IPS-18c (cell line): ENCODE results near the gene ACSS1.
A peak's percentile ranks its signal among the peaks of the same experiment; 100 is the strongest.

Source experiments
- H3K4me3 ChIP-seq: 2 replicates; pipeline ENCODE4 v1.7.0; 2013; ENCODE audit warnings: low read depth, mild to moderate bottlenecking, low read length, moderate library complexity; ENCODE audit not compliant: insufficient read depth
- H3K9me3 ChIP-seq: one replicate; pipeline ENCODE4 v1.6.1; 2013; ENCODE audit warnings: mild to moderate bottlenecking, low read length, moderate library complexity; ENCODE audit not compliant: control insufficient read depth, insufficient read depth

Gene ACSS1

DNA sequence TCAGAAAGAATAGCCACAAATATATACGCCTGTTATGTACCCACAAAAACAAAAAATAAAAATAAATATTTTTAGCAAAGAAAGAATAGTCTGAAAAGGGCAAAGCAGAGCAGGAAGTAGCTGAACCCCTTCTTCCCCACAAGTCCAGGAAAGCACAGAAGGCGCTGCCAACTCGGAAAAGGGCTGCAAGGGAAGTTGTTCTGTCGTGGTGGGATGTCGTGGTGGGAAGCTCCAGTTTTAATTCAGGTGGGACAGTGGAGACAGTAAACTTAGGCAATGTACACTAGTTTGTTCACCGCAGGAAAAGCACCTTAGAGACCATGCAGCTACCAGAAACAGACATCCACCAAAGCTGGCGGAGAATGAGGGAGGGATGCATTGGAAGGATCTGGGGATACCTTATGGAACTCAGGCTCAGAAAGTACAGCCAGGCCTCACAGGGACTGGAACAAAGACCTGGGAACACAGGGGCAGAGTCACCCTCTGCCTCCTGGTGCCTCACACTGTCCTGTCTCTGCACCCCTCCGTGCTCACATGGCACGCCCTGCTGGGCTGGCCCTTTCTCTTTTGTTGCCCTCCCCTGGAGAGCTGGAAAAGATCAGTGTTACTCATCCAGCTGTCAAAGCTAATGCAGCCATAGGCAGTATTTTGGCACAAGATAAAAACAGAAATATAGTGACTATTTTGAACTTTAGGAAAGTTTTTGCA is 62.0 kb downstream of the ACSS1 start:
- H3K4me3 ChIP-seq = no peak overlapping the region

DNA sequence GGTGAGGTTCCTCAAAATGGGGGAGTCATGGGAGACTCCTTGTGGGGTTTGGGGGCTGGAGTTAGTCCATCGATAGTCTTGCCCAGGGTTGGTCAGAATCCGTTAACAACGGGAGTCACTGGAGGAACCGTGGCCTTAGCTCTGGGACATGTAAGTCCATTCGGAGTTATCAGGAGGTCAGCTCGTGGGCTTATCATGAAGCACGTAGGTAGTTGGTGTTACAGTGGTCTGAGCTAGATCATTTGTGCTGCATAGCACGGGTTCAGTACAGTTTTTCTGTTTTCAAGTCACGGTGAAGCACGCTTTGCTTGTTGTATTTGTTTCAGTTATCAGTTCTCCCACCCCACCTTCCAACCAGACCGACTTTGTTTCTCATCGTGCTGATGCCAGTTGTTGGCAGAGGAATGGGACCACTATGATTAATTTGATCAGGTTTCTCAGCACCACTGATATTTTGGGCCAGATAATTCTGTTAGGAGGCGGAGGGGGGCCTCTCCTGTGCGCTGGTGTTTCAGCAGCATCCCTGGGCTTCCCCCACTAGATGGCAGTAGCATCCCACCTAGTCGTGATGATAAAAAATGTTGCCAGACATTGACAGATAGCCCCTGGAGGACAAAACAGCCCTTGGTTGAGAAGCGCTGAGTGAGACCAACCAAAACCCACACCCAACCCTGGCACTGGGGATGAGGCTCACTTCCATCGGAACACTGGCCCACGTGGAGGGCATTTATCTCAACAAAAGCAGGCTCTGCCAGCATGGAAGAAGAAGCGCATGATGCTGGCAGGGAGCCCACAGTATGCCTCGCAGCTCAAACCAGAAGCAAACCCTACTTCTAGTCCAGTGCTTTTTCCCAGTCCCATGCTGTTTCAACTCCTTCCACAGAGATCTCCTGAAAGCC is 63.2 kb downstream of the ACSS1 start:
- no peak overlapping the region for H3K4me3 ChIP-seq
- no peaks in the 10 kb centered on the region for H3K9me3 ChIP-seq

More for the DNA sequence above, 62.0 kb downstream of the ACSS1 start:
- no peaks in the 10 kb centered on the region for H3K9me3 ChIP-seq

DNA sequence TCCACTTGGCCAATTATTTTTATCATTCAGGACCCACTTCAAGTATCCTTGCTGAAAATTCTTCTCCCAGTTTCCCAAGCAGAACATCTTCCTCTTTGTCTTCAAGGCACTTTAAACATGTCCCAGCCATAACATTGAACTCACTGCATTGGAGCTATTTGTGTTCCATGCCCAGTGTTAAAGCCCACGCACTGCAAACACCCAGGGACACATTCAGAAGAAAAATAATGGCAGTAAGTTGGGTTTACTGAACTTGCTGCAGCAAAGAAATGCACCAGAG is 63.8 kb downstream of the ACSS1 start:
- no peak overlapping the region for H3K4me3 ChIP-seq
- no peaks in the 10 kb centered on the region for H3K9me3 ChIP-seq

DNA sequence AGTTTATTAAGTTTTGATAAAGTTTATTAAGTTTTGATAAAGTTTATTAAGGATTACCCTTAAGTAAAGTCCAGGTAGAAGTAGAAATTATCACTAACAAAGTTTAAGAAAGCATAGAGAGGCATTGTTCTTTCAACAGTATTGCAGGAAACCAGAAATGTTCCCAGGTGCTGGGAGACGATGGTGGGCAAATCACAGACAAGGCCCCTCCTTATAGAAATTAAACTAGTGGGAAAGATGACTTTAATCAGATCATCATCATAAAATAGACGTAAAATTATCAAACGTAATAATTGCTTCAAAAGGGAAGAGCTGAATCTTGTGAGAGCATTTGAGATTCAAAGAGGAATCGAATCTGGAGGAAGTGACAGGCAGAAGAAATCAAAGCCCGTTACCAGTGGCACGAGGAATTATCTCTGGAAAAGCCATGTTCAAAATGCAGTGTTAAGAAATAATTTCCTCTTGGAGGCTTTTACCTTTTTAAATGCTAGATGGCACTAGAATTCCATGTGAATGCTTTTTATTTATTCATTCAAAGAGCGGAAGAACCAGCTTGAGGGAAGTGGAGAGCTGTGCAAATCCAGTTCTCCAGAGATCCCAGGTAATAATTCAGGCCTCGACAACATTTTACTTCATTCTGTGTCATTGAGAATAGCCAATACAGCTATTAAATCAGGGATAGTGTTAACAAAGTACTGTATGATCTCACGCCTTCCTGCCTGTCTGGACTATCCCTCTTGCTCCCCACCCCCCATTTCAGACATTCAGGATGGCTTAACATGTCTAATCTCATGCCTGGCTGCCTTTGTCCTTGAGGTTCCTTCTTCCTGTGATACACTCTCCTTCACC is 64.4 kb downstream of the ACSS1 start:
- H3K4me3 ChIP-seq = peak overlapping the region; percentile 95; the same call in 1 of the 2 replicates
- H3K9me3 ChIP-seq = no peaks in the 10 kb centered on the region

DNA sequence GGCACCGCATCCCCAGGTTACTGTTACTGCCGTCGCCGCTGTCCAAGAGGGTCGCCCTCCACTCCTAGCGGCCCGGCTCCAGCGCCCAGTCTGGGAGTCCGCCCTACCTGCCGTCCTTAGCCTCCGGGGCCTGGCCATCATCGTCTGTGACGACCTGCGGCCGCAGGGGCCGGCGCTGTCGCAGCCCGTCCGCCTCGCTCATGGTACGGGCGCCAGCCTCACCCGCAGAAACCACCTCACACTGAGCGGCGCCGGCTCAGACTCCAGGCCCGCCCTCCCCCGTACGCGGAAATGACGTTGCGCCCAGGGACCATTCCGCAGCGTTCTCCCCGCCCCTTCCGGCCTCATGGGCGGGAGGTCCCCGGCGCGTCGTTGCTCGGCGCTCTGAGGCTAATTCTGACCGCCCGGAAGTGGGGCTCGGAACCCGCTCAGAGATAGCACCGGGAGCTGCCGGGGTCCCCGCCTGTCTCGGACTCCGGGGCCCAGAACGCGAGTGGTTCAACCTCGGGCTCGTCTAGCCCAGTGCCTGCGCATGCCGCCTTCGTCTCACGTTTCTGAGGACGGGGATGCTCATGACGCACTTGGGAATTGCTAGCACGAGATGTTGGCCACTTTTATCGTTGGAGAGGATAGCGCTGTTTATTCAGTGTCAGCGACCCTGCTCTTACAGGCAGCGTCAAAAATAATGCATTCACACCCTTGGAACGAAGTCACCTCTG is 65.3 kb downstream of the ACSS1 start, which contains the start of gene APMAP:
TSS of gene APMAP (minus strand) at position 265 of the 719 bp plus-strand sequence. CDS start at position 202, 63 bp downstream.
- Histone ChIP-seq H3K9me3 (no peaks in the 10 kb centered on the region), H3K4me3 (peak within 1 kb of the TSS; percentile 95)

DNA sequence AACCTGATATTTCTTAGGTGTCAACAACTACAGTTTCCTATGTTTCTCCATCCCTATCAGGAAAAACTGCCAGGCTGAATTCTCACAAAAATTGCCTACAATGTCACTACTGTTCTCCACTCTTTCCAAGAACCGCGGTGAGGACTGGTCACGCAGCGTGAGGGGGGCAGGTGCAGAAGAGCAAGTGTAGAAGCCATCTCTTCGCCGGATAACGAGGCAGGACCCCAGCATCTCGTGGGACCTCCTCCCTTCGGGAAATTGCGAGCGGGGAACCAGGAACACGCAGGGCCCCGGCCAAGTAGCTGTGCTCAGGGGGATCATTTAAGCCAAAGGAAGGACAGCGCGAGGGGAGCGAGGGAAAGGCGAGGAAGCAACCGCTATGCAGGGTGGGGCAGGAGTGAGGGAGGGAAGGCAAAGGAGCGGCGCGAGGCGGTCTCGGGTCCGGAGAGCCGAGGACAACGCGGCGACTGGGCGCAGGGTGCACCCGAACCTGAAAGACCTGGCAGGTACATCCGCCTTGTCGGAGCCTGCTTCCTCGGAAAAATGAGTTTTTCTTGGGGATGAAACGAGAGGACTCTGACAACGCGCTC is 65.9 kb downstream of the ACSS1 start:
- Histone ChIP-seq H3K9me3 (no peaks in the 10 kb centered on the region), H3K4me3 (peak overlapping the region; percentile 95)

DNA sequence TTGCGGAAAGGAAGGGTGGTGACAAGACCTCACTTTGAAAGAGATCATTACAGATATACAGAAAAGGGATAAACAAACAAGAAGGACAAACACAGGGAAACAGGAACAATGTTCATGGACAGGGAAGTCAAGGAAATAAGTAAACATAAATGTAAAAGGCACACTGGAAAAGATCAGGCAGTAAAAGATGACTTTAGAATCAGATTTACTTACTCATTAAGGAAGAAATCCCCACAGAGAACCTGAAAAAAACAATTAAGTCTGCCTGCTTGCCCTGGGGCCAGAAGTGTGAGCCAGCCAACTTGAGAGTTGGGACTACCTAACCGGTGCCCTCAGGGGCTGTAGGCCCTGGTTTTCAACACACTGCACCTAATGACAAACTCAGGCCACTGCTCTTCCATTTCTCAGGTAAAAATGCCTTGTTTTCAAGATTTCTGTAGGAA is 67.1 kb downstream of the ACSS1 start:
- no peak overlapping the region; the same call in 1 of the 2 replicates for H3K4me3 ChIP-seq
- H3K9me3 ChIP-seq = no peaks in the 10 kb centered on the region

DNA sequence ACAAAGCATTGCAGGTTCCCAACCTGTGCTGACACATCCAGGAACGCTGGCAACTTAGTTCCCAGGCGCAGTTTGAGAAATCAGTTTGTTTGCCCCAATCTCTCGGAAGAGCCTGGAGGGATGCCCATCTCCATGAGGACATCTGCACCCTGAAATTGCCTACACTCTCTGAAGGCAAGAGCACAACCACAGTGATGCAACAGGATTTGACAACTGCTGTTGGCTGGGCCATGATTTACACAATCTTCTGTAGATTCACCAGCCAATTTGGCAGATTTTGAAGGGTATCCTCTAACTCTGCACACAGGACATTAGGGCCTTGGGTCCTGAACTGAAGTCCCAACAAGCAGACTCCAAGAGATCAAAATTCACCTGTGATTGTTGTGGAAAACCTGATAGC is 68.8 kb downstream of the ACSS1 start:
- no peaks in the 10 kb centered on the region for H3K9me3 ChIP-seq
- no peak overlapping the region for H3K4me3 ChIP-seq

DNA sequence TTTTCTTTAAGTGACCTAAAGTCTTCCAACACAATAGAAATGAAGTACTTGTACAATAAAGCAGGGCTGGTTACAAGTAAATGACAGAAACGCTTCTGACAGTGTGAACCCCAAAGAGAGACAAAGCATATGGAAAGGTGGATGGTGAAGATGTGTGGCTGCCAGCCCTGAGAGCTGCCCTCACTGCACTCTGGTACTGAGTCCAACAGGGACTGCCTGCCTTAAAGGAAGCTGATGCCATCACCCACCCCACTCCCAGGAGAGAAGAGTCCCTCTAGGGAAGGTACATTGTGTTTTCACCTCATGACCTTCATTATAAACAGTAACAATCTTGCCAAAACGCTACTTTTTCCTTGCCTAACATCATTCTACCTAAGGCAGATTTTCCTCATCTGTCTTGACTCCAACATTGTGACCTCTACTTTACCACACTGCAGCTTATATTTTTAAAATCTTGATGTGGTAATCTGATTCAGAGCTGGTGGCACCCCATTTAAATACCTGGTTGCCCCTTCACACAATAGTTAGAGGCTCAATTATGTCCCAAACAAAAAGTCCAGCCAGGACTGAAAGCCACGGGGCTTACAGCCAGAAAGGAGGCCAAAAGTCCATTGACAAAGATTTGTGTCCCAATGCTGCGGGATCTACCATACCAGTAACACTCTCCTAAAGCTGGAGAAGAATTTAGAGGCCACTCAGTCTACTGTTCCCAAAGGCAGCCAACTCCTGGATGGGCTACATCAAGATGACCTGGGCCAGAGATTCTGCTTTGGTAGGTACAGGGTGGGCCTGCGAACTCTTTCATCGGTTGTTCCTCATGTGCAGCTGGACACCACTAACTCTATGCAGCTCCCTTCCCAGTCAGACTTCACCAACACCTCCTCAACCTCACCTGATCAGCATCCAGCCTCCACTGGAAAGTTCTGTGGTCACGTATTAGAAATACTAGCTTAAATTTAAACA is 69.8 kb downstream of the ACSS1 start:
- H3K4me3 ChIP-seq = no peak overlapping the region
- H3K9me3 ChIP-seq = no peaks in the 10 kb centered on the region

DNA sequence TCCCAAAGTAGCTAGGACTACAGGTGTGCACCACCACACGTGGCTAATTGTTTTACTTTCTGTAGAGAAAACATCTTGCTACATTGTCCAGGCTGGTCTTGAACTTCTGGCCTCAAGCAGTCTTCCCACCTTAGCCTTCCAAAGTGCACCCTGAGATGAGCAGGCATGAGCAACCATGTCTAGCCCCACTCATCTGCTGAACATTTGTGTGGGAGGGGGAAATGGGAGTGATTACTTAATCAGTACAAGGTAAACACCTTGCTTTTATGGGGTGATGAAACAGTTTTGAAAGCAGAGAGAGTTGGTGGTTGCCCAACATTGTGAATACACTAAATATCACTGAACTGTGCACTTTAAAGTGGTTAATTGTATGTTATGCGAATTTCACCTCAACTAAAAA is 70.7 kb downstream of the ACSS1 start:
- Histone ChIP-seq H3K4me3 (no peak overlapping the region), H3K9me3 (no peaks in the 10 kb centered on the region)

DNA sequence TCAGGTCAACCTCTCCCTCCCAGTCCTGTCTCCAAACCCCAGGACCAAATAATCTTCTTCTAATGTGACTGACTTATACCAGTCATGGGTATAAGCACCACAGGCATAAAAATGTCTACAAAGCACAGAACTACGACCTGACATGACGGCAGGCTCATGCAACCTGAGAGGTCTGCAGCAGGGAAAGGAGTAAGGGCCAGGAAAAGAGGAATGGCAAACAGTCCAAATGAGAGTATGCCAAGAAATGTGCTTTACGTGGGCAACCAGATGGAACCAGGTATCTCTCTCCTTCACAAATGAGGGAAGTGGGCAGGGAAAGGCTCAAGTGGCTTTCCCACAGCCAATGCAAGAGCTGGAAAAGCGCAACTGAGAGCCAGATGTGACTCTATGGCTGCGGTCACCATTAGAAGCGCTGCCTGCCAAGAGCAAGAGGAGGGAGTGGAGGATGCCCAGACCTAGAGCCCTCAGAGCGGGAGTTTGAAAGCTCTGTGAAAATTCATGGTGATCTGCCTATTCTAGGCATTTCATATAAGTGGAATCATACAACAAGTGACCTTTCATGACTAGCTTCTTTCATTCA is 71.4 kb downstream of the ACSS1 start:
- Histone ChIP-seq H3K4me3 (no peak overlapping the region), H3K9me3 (no peaks in the 10 kb centered on the region)

DNA sequence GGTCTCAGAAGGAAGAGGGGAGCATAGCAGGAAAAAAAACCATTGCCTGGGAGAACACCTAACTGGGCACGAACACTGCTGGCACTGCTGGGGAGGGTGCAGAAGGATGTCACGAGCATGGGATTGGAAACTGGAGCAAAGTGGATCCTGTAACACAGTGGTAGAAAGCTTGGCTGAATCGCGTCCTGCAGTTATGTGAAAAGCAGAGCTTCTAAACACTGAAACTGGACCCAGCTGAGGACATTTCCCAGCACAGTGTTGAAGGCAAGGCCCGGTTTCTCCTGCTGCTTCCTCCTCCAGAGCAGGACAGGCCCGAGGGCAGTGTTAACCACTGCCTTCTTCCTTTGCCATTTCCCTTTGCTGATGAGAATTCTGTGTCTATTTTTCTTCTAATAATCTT is 72.1 kb downstream of the ACSS1 start:
- Histone ChIP-seq H3K4me3 (no peak overlapping the region), H3K9me3 (no peaks in the 10 kb centered on the region)

DNA sequence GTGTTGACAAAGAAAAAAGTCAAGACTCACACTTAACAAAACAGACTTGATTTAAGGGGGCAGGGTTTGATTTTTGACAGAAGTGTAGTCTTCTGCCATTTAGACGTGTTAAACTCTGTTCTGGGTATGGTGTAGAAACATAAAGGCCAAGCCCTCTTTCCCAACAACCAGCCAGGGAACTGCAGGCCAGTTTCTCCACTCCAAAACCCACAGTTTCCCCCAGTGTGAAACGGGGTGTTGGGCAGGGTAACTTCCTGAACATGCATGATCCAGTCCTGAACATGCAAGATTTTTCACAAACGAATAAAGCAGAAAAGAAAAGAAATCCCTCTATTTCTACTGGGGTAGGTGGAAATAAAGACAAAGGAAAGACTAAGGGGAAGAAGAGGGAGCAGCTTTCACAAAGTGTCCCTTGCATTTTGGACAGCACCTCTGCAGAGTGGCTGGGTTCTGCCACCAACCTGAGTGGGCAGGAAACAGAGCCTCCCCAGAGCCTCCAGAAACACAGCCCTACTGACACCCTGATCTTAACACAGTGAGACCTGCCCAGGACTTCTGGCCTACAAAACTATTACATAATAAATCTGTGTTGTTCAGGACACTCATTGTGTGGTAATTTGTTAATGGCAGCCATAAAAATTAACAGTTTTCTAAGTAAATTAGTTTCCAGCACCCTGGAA is 72.8 kb downstream of the ACSS1 start:
- H3K4me3 ChIP-seq = no peak overlapping the region
- no peaks in the 10 kb centered on the region for H3K9me3 ChIP-seq

DNA sequence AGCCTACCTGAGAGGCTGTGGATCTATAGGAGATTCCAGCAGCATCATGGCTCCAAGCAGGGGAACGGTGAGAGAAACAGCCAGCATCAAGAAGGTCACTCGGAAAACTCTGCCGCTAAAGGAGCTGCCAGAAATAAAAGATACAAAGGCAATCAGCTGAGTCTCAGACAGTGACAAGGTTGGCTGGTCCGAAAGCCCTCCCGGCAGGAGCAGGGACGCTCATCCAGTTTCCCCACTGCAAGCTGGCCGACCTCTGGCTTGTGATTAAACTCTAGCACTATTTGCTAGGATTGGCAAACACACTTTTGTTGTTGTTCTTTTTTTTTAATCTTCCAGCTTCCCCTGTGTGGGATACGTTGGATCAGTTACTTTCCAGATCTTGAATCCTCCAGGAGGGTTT is 74.0 kb downstream of the ACSS1 start:
- no peaks in the 10 kb centered on the region for H3K9me3 ChIP-seq
- H3K4me3 ChIP-seq = no peak overlapping the region

DNA sequence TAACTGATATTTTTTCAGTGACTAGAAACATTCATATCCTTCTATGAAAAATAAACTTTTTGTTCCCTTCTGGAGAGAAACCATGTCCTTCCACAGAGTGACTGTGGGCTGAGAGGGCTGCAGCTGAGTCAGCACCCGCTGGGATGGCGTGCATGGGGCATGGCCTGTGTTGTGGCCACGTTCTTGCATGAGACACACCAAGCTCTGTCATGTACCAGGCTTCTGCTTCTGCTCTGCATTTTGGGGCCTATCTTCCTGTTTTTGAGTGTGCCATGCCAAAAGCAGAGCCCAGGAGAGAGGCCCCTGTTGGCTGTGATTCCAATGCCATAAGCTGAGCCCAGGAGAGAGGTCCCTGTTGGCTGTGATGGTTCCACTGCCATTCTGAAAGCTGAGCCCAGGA is 76.1 kb downstream of the ACSS1 start:
- no peak overlapping the region for H3K4me3 ChIP-seq

More for the DNA sequence above, 76.1 kb downstream of the ACSS1 start:
- H3K9me3 ChIP-seq = no peaks in the 10 kb centered on the region
